Body of pancreas (tissue), 4 donors: ENCODE data around the gene IL5RA. TPM values are rescaled to one million over a fixed set of nuclear protein-coding genes. Genes with fewer than 3 reads are reported as not detected.

Experiments
- ATAC-seq: fragments of 150-250 bp; one replicate; pipeline ENCODE4 v1.9.1; 2016
- DNase-seq, 4 donors: peaks; one replicate each; pipeline ENCODE4 v3.0.0-alpha.2; 2019
- H3K27ac ChIP-seq, 4 donors: fragments of 200-600 bp; sonication (generic); 1 replicate in 3 of 4; 2 replicates in 1 of 4; pipeline versions ENCODE4 v1.5.1 to v1.6.1; 2016 to 2019; ENCODE audit warnings: mild to moderate bottlenecking in 1 of 4, mixed read lengths in 1 of 4, moderate library complexity in 1 of 4
- H3K27me3 ChIP-seq, 2 donors: fragments of 200-600 bp; sonication (generic); one replicate each; pipeline ENCODE4 v1.6.0; 2016; ENCODE audit warnings: mild to moderate bottlenecking in 1 of 2
- H3K36me3 ChIP-seq, 2 donors: fragments of 200-600 bp; sonication (generic); replicated peaks in 1 of 2; 2 replicates each; pipeline ENCODE4 v1.5.1; 2016; ENCODE audit warnings: low read depth in 2 of 2; ENCODE audit not compliant: insufficient read depth in 1 of 2
- H3K4me1 ChIP-seq: fragments of 200-600 bp; sonication (generic); one replicate; pipeline ENCODE4 v1.6.0; 2016
- H3K4me3 ChIP-seq, 2 donors: fragments of 200-600 bp; sonication (generic); 1 replicate in 1 of 2; 2 replicates in 1 of 2; pipeline ENCODE4 v1.5.1; 2016 to 2019
- H3K9me3 ChIP-seq, 3 donors: fragments of 200-600 bp; sonication (generic); 1 replicate in 2 of 3; 2 replicates in 1 of 3; pipeline ENCODE4 v1.5.1; 2016
- CTCF ChIP-seq, 7 experiments: fragments of 450-650 bp in 4 of 7; fragments of 200-600 bp in 3 of 7; sonication (generic) in 3 of 7; IDR thresholded peaks; one replicate each; pipeline ENCODE4 v1.5.1; 2016 to 2019; ENCODE audit warnings: antibody characterized with exemption in 7 of 7
- POLR2A ChIP-seq, 3 donors: fragments of 450-650 bp; IDR thresholded peaks; one replicate each; pipeline ENCODE4 v1.6.1; 2016; ENCODE audit warnings: antibody characterized with exemption in 3 of 3, mild to moderate bottlenecking in 2 of 3
- WGBS, 2 donors: methylation state at CpG; one replicate each; pipeline ENCODE4 v1.1.5; 2017; 5-methylcytosine and 5-hydroxymethylcytosine counted together
- intact Hi-C: fragments of 100-400 bp; cut with DNase I; formaldehyde crosslinking; loops from one replicate; pipeline ENCODE4 v1.15.1; 2023
- total RNA-seq, 2 donors: library from RNA; depleted of rRNA; stranded (reverse); fragments of >200 nt; gene quantifications; one replicate each; pipeline ENCODE4 v1.1.0, GENCODE V29; 2016

Gene IL5RA
- total RNA-seq, 2 donors from 2014 or later = not detected

GRCh38 chr3:3129579-3129978, 19.4 kb upstream of the IL5RA start:
- intact Hi-C loops = no loop called here

GRCh38 chr3:3127432-3128010, 17.3 kb upstream of the IL5RA start:
- H3K4me1 ChIP-seq = peaks cover 30% of the 10 kb centered on the region
- intact Hi-C loops = no loop called here
- ATAC-seq (no peak), DNase-seq (no peak)
- H3K9me3 ChIP-seq = no peaks in the 10 kb centered on the region
- TF ChIP-seq CTCF (IDR thresholded peaks at IDR 0.05) (no peak), POLR2A (IDR thresholded peaks at IDR 0.05) (no peak)
- peak overlapping the region; percentile 78 to 97 (median 88) for H3K27ac ChIP-seq
- 19% methylated on average over 20 of the region's 20 CpGs for WGBS, 2 donors
- H3K4me3 ChIP-seq = peak overlapping the region; percentile 84 to 90
- H3K27me3 ChIP-seq = no peaks in the 10 kb centered on the region
- no peaks in the 10 kb centered on the region for H3K36me3 ChIP-seq

More at GRCh38 chr3:3129579-3129978, 19.4 kb upstream of the IL5RA start:
- Histone ChIP-seq H3K27ac (no peak overlapping the region), H3K27me3 (no peaks in the 10 kb centered on the region), H3K4me3 (no peak overlapping the region), H3K36me3 (no peaks in the 10 kb centered on the region), H3K4me1 (peaks cover 30% of the 10 kb centered on the region), H3K9me3 (no peaks in the 10 kb centered on the region)
- DNase-seq (no peak), ATAC-seq (no peak)
- TF ChIP-seq POLR2A (IDR thresholded peaks at IDR 0.05) = no peak
- TF ChIP-seq CTCF (IDR thresholded peaks at IDR 0.05) = no peak
- WGBS, 2 donors = 73% methylated on average over 5 of the region's 5 CpGs

GRCh38 chr3:3126477-3127431, 16.6 kb upstream of the IL5RA start, which contains the start of gene TRNT1:
TSS of gene TRNT1 (plus strand) at chr3:3126940. CDS start at chr3:3129041, 2,101 bp downstream.
- H3K4me1 ChIP-seq = peaks cover 30% of the 10 kb centered on the region
- H3K27me3 ChIP-seq = no peaks in the 10 kb centered on the region
- TF ChIP-seq CTCF (IDR thresholded peaks at IDR 0.05) = peak in 1 of 7 experiments; percentile 13
- peak; percentile 90 to 94 (median 94) for TF ChIP-seq POLR2A (IDR thresholded peaks at IDR 0.05)
- DNase-seq (peak; percentile 97), ATAC-seq (peak; percentile 99)
- H3K4me3 ChIP-seq = peak within 1 kb of the TSS; percentile 84 to 90
- intact Hi-C loops = no loop called here
- H3K9me3 ChIP-seq = no peaks in the 10 kb centered on the region
- WGBS, 2 donors = 1% methylated on average over 23 to 99 of the region's 100 CpGs
- H3K27ac ChIP-seq = peak within 1 kb of the TSS; percentile 78 to 97 (median 88)
- H3K36me3 ChIP-seq = no peaks in the 10 kb centered on the region

GRCh38 chr3:3125977-3126376, 15.8 kb upstream of the IL5RA start:
- DNase-seq = peak in 1 of 4 donors; percentile 16
- 84 to 85% methylated on average over 24 of the region's 24 CpGs for WGBS, 2 donors
- H3K4me1 ChIP-seq = peaks cover 30% of the 10 kb centered on the region
- H3K36me3 ChIP-seq = no peaks in the 10 kb centered on the region
- ATAC-seq = no peak
- intact Hi-C loops = no loop called here
- no peaks in the 10 kb centered on the region for H3K27me3 ChIP-seq
- no peak for TF ChIP-seq POLR2A (IDR thresholded peaks at IDR 0.05)
- TF ChIP-seq CTCF (IDR thresholded peaks at IDR 0.05) = no peak
- H3K27ac ChIP-seq = peak overlapping the region; percentile 78 to 97 (median 88)
- H3K9me3 ChIP-seq = no peaks in the 10 kb centered on the region
- H3K4me3 ChIP-seq = peak overlapping the region; percentile 15 to 84
